Astrocyte (in vitro differentiated cells and primary cell): ENCODE results near the gene ZSWIM7.

ENCODE experiments used
- EZH2 ChIP-seq: IDR thresholded peaks from 2 replicates; pipeline ENCODE4 v1.6.1; 2012; ENCODE audit warnings: mild to moderate bottlenecking, low read length, inconsistent platforms; ENCODE audit not compliant: insufficient read depth
- TF ChIP-seq, protein P1 (sequence below): IDR thresholded peaks from 2 replicates; pipeline ENCODE4 v1.5.1; 2011; ENCODE audit warnings: low read depth, mild to moderate bottlenecking, inconsistent platforms, low read length, moderate library complexity; ENCODE audit not compliant: insufficient read depth

DNA sequence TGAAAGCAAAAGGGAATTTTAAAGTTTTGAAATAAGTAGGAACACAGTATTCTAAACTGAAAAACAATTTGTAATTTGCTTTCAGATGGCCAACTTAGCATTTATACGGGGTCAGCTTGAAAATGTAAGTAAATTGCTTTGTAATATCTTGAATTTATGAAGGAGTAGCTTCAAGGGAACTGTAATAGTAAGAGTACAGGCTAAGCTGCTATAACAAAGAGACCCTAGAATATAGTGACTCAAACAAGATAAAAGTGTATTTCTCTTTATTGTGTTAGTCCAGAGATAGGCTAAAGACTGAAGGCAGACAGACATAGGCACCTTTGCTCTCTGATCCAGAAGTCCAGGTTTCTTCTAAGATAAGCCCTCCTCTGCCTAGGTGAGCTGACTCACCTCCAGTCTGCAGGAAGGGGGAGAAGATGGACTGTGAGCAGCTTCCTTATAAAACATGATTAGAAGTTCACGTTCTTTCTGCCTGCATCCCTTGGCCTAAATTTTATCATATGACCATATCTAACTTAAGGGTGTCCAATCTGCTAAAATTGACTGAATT is 3.3 kb upstream of the ZSWIM7 start:
- TF ChIP-seq, protein P1, sequence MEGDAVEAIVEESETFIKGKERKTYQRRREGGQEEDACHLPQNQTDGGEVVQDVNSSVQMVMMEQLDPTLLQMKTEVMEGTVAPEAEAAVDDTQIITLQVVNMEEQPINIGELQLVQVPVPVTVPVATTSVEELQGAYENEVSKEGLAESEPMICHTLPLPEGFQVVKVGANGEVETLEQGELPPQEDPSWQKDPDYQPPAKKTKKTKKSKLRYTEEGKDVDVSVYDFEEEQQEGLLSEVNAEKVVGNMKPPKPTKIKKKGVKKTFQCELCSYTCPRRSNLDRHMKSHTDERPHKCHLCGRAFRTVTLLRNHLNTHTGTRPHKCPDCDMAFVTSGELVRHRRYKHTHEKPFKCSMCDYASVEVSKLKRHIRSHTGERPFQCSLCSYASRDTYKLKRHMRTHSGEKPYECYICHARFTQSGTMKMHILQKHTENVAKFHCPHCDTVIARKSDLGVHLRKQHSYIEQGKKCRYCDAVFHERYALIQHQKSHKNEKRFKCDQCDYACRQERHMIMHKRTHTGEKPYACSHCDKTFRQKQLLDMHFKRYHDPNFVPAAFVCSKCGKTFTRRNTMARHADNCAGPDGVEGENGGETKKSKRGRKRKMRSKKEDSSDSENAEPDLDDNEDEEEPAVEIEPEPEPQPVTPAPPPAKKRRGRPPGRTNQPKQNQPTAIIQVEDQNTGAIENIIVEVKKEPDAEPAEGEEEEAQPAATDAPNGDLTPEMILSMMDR = no peak
- no peak for TF ChIP-seq EZH2
